CD4-positive, CD25-positive, alpha-beta regulatory T cell (primary cell): ENCODE measurements around the gene CPLX4. TPM values are rescaled to one million over a fixed set of nuclear protein-coding genes. Genes with fewer than 3 reads are reported as not detected.

Experiments used
- ATAC-seq, 2 donors: fragments of 150-1000 bp; cut with Tn5 transposase; one replicate each; pipeline ENCODE4 v1.10.0; 2021; ENCODE audit warnings: low read depth in 2 of 2, moderate number of reproducible peaks in 2 of 2, moderate library complexity in 1 of 2
- DNase-seq, 3 donors: peaks; one replicate each; pipeline versions ENCODE4 v3.0.0 to v3.0.0-alpha.2; 2012 to 2022; ENCODE audit warnings: mixed read lengths in 1 of 3
- H3K27ac ChIP-seq: one replicate; pipeline ENCODE4 v1.7.0; 2013; ENCODE audit warnings: mild to moderate bottlenecking, low read length; ENCODE audit not compliant: insufficient read depth, poor library complexity, severe bottlenecking
- H3K27me3 ChIP-seq: one replicate; pipeline ENCODE4 v1.7.0; 2013; ENCODE audit warnings: low read length; ENCODE audit not compliant: control insufficient read depth, insufficient read depth
- H3K36me3 ChIP-seq: one replicate; pipeline ENCODE4 v1.7.0; 2013; ENCODE audit warnings: mild to moderate bottlenecking, low read length, moderate library complexity; ENCODE audit not compliant: control insufficient read depth, insufficient read depth
- H3K4me1 ChIP-seq: 2 replicates; pipeline ENCODE4 v1.7.0; 2013; ENCODE audit warnings: mild to moderate bottlenecking, low read length; ENCODE audit not compliant: insufficient read depth, control insufficient read depth, poor library complexity, severe bottlenecking
- H3K4me3 ChIP-seq: one replicate; pipeline ENCODE4 v1.7.0; 2013; ENCODE audit warnings: low read depth, mild to moderate bottlenecking, low read length, moderate library complexity
- H3K9me3 ChIP-seq, 2 experiments: 1 replicate in 1 of 2; 2 replicates in 1 of 2; pipeline ENCODE4 v1.7.0; 2013; ENCODE audit warnings: low read length in 2 of 2, mild to moderate bottlenecking in 1 of 2, moderate library complexity in 1 of 2; ENCODE audit not compliant: control insufficient read depth in 2 of 2
- H3K27ac Mint-ChIP-seq, 3 donors: one replicate each; pipeline ENCODE4 v1.8.0; 2020 to 2022; ENCODE audit warnings: mild to moderate bottlenecking in 3 of 3, mixed read lengths in 3 of 3, moderate library complexity in 2 of 3
- H3K27me3 Mint-ChIP-seq: one replicate; pipeline ENCODE4 v1.8.0; 2022; ENCODE audit warnings: mild to moderate bottlenecking, mixed read lengths
- H3K36me3 Mint-ChIP-seq: one replicate; pipeline ENCODE4 v1.8.0; 2020; ENCODE audit warnings: mixed read lengths
- H3K4me1 Mint-ChIP-seq, 4 donors: one replicate each; pipeline ENCODE4 v1.8.0; 2020 to 2022; ENCODE audit warnings: mixed read lengths in 4 of 4, mild to moderate bottlenecking in 1 of 4
- H3K4me3 Mint-ChIP-seq, 4 donors: one replicate each; pipeline ENCODE4 v1.8.0; 2020 to 2022; ENCODE audit warnings: mild to moderate bottlenecking in 4 of 4, mixed read lengths in 4 of 4, moderate library complexity in 3 of 4
- H3K9me3 Mint-ChIP-seq, 7 donors: one replicate each; pipeline ENCODE4 v1.8.0; 2020 to 2022; ENCODE audit warnings: mixed read lengths in 7 of 7, mild to moderate bottlenecking in 3 of 7, moderate library complexity in 2 of 7
- polyA plus RNA-seq, 4 donors: library from polyadenylated mRNA; unstranded; fragments of 300-500 nt; fragmentation: Illumina TruSeq; gene quantifications; one replicate each; pipeline ENCODE4 v1.2.3, GENCODE V29; 2021
- total RNA-seq: library from RNA; stranded (reverse); gene quantifications from one replicate; pipeline ENCODE4 v1.2.3, GENCODE V29; 2022

The CPLX4 gene
- total and polyA plus RNA-seq, 5 donors from 2014 or later: not detected

DNA sequence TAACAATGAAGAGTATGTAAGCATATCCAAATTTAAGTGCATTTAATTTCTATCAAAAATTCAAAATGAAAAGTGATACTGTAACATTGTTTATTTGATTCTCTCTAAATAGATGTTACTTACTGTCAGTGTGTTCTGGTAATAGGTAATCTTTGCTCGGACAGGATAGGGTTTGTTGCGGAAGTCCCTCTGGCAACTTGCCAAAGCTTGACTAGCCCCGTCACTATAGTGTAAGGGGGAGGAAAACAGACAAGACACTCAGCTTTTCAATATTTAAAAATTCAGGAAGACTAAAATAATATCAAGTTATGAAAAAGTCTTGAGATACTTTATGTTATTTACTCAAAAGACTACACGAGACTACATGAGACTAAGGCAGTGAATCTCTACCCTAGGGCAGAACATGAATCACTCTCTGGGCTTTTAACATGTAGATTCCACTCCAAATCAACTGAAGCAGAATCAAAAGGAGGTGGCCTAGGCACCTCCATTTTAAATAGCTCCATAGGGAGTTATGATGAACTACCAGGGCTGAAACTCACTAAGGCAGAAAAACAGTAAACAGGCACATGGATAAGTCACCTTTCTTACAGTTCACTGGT lies 34.7 kb upstream of the CPLX4 start:
- Mint-ChIP-seq H3K9me3 (no peaks in the 10 kb centered on the region), H3K4me3 (peak overlapping the region in 1 of 4 donors; percentile 16), H3K27me3 (no peaks in the 10 kb centered on the region), H3K27ac (peak overlapping the region in 2 of 3 donors; percentile 42 to 64), H3K36me3 (peaks cover 48% of the 10 kb centered on the region), H3K4me1 (peaks cover 28 to 52% (median 44%) of the 10 kb centered on the region in 4 donors)
- Histone ChIP-seq H3K27ac (no peak overlapping the region), H3K27me3 (no peaks in the 10 kb centered on the region), H3K4me1 (peaks cover 28% of the 10 kb centered on the region), H3K4me3 (no peak overlapping the region), H3K36me3 (peaks cover 57% of the 10 kb centered on the region), H3K9me3 (no peaks in the 10 kb centered on the region)
- DNase-seq (no peak), ATAC-seq (no peak)

DNA sequence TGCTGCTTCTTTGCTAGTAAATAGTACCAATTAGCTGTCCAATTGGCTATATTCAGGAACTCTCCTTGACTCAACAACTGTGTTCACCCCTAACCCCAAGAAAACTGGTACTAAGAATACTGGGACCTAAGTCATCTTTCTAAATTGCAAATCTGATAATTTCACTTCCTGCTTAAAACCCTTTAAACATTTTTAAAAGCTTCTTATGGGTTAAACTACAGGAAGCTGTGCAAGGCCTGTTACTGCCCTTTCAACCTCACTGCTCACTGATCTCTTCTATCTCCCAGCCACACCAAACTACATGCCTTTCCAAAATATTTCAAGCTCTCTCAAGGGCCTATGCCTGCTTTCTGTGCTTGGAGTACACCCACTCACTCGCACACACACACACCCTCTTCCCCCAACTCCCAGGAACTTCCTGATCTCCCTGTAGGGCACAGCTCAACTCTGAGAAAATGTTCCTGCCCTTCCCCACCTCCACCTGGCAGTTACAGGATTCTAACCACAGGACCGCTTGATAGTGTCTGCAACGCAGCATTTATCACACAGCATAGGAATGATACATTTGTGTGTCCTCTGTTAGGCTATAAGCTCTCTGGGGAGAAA lies 33.9 kb upstream of the CPLX4 start:
- Histone ChIP-seq H3K36me3 (peaks cover 66% of the 10 kb centered on the region), H3K4me1 (peaks cover 20% of the 10 kb centered on the region), H3K9me3 (no peaks in the 10 kb centered on the region), H3K4me3 (peak overlapping the region; percentile 2), H3K27ac (peak overlapping the region; percentile 28), H3K27me3 (no peaks in the 10 kb centered on the region)
- peak overlapping the region; percentile 32 to 74 (median 53) for H3K27ac Mint-ChIP-seq
- no peaks in the 10 kb centered on the region for H3K27me3 Mint-ChIP-seq
- H3K4me1 Mint-ChIP-seq: peaks cover 27 to 46% (median 37%) of the 10 kb centered on the region in 4 donors
- peaks cover 54% of the 10 kb centered on the region for H3K36me3 Mint-ChIP-seq
- DNase-seq: peak in 1 of 3 donors; percentile 52
- no peak overlapping the region for H3K4me3 Mint-ChIP-seq
- no peaks in the 10 kb centered on the region for H3K9me3 Mint-ChIP-seq
- no peak for ATAC-seq

DNA sequence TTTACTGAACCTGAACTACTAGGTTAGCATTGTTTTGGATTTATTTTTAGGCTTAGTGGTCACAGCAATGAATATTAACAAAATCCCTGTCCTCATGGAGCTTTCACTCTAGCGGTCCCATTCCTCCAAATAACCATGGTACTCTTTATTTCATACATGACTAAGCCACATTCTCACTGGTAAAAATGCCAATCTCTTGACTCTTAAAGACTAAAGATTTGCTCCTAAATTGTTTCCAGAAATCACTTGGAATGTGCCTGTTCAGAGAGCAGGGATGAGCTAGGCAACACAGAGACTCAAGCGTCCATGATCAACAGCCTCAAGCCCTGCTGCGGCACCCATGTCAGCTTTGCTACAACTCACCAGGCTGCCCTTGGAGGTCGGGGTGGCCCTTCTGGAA lies 27.1 kb upstream of the CPLX4 start:
- ATAC-seq: no peak
- peaks cover 3 to 12% of the 10 kb centered on the region in 2 experiments for H3K9me3 ChIP-seq
- no peaks in the 10 kb centered on the region for H3K27me3 ChIP-seq
- H3K4me3 Mint-ChIP-seq: no peak overlapping the region
- no peak for DNase-seq
- H3K27ac Mint-ChIP-seq: no peak overlapping the region
- H3K4me1 Mint-ChIP-seq: peaks cover 33 to 39% (median 38%) of the 10 kb centered on the region in 4 donors
- H3K9me3 Mint-ChIP-seq: peaks cover 0 to 29% (median 12%) of the 10 kb centered on the region in 7 donors
- peaks cover 86% of the 10 kb centered on the region for H3K36me3 ChIP-seq
- no peaks in the 10 kb centered on the region for H3K27me3 Mint-ChIP-seq
- peaks cover 77% of the 10 kb centered on the region for H3K36me3 Mint-ChIP-seq
- no peak overlapping the region for H3K27ac ChIP-seq
- no peak overlapping the region for H3K4me3 ChIP-seq
- no peaks in the 10 kb centered on the region for H3K4me1 ChIP-seq

DNA sequence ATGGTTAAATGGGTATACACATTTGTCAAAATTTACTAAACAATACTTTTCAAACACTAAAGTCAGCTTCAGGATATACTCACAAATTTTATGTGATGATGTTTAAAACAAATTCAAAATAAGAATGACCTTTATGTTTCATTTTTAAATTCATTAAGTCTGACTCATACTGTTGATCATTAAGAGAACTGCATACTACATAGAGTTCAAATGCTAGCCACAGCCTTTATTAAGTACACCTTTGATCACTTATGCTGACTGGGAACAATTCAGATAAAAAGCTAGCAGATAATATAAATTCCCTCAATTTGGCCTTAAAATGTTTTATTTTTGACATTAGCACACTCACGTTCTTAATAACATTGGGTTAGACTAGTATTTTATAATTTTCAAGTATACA lies 26.5 kb upstream of the CPLX4 start:
- no peak overlapping the region for H3K4me3 Mint-ChIP-seq
- no peaks in the 10 kb centered on the region for H3K4me1 ChIP-seq
- no peak overlapping the region for H3K4me3 ChIP-seq
- peaks cover 0 to 31% (median 12%) of the 10 kb centered on the region in 7 donors for H3K9me3 Mint-ChIP-seq
- H3K36me3 ChIP-seq: peaks cover 91% of the 10 kb centered on the region
- peaks cover 33 to 39% (median 38%) of the 10 kb centered on the region in 4 donors for H3K4me1 Mint-ChIP-seq
- no peak overlapping the region for H3K27ac ChIP-seq
- H3K27me3 ChIP-seq: no peaks in the 10 kb centered on the region
- peaks cover 82% of the 10 kb centered on the region for H3K36me3 Mint-ChIP-seq
- H3K27me3 Mint-ChIP-seq: no peaks in the 10 kb centered on the region
- no peak overlapping the region for H3K27ac Mint-ChIP-seq
- no peak for DNase-seq
- H3K9me3 ChIP-seq: peaks cover 9 to 16% of the 10 kb centered on the region in 2 experiments
- no peak for ATAC-seq

DNA sequence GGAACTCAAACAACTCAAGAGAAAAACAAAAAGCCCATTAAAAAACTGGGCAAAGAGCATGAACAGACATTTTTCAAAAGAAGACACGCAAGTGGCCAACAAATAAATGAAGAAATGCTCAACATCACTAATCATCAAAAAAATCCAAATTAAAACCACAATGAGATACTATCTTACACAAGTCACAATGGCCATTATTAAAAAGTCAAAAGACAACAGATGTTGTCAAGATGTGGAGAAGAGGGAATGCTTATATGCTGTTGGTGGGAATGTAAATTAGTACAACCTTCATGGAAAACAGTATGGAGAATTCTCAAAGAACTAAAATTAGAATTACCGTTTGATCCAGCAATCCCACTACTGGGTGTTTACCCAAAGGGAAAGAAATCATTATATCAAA lies 25.5 kb upstream of the CPLX4 start:
- DNase-seq (no peak), ATAC-seq (no peak)
- Mint-ChIP-seq H3K4me1 (peaks cover 33 to 39% (median 38%) of the 10 kb centered on the region in 4 donors), H3K27ac (no peak overlapping the region), H3K36me3 (peaks cover 80% of the 10 kb centered on the region), H3K4me3 (no peak overlapping the region), H3K9me3 (peaks cover 0 to 31% (median 12%) of the 10 kb centered on the region in 7 donors), H3K27me3 (no peaks in the 10 kb centered on the region)
- Histone ChIP-seq H3K9me3 (peaks cover 10 to 16% of the 10 kb centered on the region in 2 experiments), H3K36me3 (peaks cover 93% of the 10 kb centered on the region), H3K27ac (no peak overlapping the region), H3K4me3 (no peak overlapping the region), H3K4me1 (no peaks in the 10 kb centered on the region), H3K27me3 (no peaks in the 10 kb centered on the region)

DNA sequence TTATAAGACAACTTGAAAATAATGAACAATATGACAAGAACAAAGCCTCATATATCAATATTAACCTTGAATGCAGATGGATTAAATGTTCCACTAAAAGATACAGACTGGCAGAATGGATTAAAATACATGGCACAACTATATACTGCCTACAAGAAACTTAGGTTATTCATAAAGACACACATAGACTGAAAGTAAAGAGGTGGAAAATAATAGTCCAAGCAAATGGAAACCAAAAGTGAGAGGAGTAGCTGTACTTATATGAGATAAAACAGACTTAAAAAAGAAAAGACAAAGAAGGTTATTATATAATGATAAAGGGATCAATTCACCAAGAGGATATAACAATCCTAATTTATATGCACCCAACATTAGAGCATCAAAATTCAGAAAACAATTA lies 22.4 kb upstream of the CPLX4 start:
- Mint-ChIP-seq H3K36me3 (peaks cover 83% of the 10 kb centered on the region), H3K4me1 (peaks cover 34 to 44% (median 38%) of the 10 kb centered on the region in 4 donors), H3K27ac (peak overlapping the region in 1 of 3 donors; percentile 32), H3K9me3 (peaks cover 0 to 31% (median 12%) of the 10 kb centered on the region in 7 donors), H3K4me3 (no peak overlapping the region), H3K27me3 (no peaks in the 10 kb centered on the region)
- DNase-seq (peak in 1 of 3 donors; percentile 28), ATAC-seq (no peak)
- Histone ChIP-seq H3K27me3 (no peaks in the 10 kb centered on the region), H3K27ac (no peak overlapping the region), H3K36me3 (peaks cover 90% of the 10 kb centered on the region), H3K9me3 (peaks cover 10 to 16% of the 10 kb centered on the region in 2 experiments), H3K4me3 (no peak overlapping the region), H3K4me1 (no peaks in the 10 kb centered on the region)

DNA sequence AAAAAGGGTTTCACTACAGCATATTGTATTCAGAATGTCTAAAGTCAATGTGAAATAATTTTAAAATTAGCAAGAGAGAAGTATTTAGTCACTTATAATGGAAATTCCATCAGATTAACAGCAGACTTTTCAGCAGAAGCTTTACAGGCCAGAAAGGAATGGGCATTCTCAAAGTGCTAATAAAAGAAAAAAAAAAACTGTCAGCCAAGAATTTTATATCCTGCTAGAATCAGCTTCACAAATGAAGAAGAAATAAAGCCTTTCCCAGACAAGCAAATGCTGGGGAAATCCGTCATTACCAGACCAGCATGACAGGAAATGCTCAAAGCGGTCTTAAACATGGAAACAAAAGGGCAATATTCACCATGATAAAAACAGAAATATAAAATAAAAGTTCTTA lies 21.9 kb upstream of the CPLX4 start:
- Histone ChIP-seq H3K4me3 (no peak overlapping the region), H3K27ac (no peak overlapping the region), H3K27me3 (no peaks in the 10 kb centered on the region), H3K36me3 (peaks cover 90% of the 10 kb centered on the region), H3K4me1 (no peaks in the 10 kb centered on the region), H3K9me3 (peaks cover 10 to 16% of the 10 kb centered on the region in 2 experiments)
- Mint-ChIP-seq H3K36me3 (peaks cover 83% of the 10 kb centered on the region), H3K4me3 (no peak overlapping the region), H3K27ac (no peak overlapping the region), H3K27me3 (no peaks in the 10 kb centered on the region), H3K4me1 (peaks cover 37 to 49% (median 39%) of the 10 kb centered on the region in 4 donors), H3K9me3 (peaks cover 0 to 31% (median 12%) of the 10 kb centered on the region in 7 donors)
- no peak for DNase-seq
- ATAC-seq: no peak
